Posterior vena cava (tissue), 2 donors: Measurements from ENCODE around the gene TTC22. TPM values are rescaled to one million over a fixed set of nuclear protein-coding genes. Genes with fewer than 3 reads are reported as not detected.
"Not testable (repeated sequence)": the region's sequence is repeated elsewhere in the genome, so short reads cannot be mapped to it uniquely, and the experiment has no call there.

Experiments used
- DNase-seq: peaks from one replicate; pipeline ENCODE4 v3.0.0-alpha.2; 2020; ENCODE audit warnings: low spot score
- intact Hi-C, 2 donors: fragments of 100-400 bp; cut with DNase I; formaldehyde crosslinking; loops; one replicate each; pipeline versions ENCODE4 v1.14.1 to v1.14.2; 2022 to 2023
- total RNA-seq, 2 donors: library from RNA; stranded (reverse); fragmentation: NEBNext Ultra II Directional; extraction: Animal tissue kit (Norgen Biotek cat#: 25700); gene quantifications; one replicate each; pipeline ENCODE4 v1.2.1, GENCODE V29; 2021
- donor health status: DM: yes; HTN: yes; CAD: no.
- donor health status: DM: yes; HTN: yes; CAD: no.

Gene TTC22
- total RNA-seq, 2 donors from 2014 or later, result 0.05 TPM; not detected in 1

DNA sequence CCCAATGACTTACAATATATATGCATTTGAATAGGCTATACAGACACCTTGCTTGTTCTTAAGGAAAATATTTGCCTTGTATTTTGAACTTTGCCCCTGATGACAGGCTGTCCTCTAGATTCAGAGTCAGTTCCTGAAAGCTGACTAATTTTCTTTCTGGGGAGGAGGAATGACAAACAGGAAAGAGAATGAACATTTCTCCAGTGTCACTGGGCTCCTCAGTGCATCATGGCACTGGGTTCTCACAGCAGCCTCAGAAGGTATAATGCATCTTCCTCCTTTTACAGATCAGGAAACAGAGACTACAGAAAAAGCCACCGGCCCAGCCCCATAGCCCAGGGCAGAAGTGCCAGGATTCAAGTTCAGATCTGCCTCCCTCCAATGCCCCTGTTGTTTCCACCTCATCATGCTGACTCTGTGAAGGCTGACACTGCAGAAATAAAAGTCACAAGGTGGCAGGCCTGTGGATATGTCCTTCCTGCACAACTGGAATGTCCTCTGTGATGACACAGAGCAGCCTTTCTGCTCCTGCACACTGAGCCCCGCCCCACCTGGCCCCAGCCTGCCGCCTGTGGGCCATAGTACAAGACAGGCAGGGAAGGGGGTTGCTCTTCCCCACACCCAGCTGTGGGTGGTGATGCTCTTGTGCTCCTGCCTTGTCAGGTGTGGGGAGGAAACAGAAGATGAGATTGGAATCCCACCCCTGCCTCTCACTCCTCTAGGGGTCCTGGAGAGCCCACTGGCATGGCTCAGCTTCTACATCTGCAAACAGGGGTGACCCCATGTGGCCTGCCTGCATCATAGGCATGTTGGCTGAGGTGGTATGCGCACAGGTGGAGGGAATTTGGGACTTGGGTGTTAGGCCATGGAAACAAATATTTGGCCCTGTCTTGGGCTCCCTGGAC, 6.4 kb downstream of the TTC22 start:
- DNase-seq, result peak; percentile 35
- intact Hi-C loops, result no loop called here

- DNase-seq, result no peak
- intact Hi-C loops, result no loop called here
These were observed 8.3 kb downstream of the TTC22 start for GRCh38 chr1:54792686-54793282.

- DNase-seq, result no peak
- intact Hi-C loops, result no loop called here
These were observed 9.1 kb downstream of the TTC22 start for GRCh38 chr1:54791880-54792522.

DNA sequence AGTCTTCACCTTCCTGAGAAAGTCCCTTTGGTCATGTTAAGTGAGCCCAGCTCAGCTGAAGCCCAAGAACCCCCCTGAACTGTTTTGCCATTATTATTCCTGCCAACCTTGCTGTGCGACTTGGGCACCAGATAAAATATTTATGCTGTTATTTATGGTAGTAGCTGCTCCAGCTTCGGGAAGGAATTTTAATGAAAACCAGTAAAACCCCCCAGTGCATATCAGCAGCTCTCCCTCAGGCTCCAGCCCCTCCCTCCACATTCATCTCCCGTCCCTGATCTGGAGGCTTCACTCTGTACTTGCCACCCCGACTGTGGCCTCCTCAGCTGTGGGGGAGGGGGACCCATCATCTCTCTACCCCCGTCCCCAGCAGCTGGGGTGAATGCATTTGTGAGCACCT, 12.7 kb downstream of the TTC22 start:
- intact Hi-C loops, result no loop called here
- DNase-seq, result no peak

GRCh38 chr1:54787604-54788003, 13.5 kb downstream of the TTC22 start:
- intact Hi-C loops, result no loop called here

GRCh38 chr1:54786778-54787177, 14.3 kb downstream of the TTC22 start:
- intact Hi-C loops, result no loop called here
- no peak for DNase-seq

More at GRCh38 chr1:54787604-54788003, 13.5 kb downstream of the TTC22 start:
- no peak for DNase-seq

DNA sequence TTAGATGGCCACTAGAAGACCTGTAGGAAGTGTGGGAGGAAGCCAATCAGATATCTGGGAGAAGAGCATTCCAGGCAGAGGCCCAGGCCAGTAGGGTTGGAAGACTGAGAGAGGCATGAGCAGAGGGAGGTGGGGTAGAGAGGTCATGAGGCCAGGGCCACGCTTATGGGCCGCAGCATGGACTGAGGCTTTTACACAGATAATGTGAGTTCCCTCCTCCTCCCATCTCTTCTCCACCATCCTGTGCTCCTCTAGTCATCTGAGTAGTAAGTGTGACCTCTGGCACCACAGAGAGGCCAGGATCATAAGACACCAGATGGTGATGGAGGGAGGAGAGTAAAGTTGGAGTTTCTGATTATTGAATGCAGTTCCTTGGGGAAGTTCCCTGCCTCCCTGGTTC, 17.1 kb downstream of the TTC22 start:
- no peak for DNase-seq

GRCh38 chr1:54782588-54782987, 18.5 kb downstream of the TTC22 start:
- intact Hi-C loops, result no loop called here
- no peak for DNase-seq

More for the DNA sequence above, 17.1 kb downstream of the TTC22 start:
- intact Hi-C loops, result no loop called here

DNA sequence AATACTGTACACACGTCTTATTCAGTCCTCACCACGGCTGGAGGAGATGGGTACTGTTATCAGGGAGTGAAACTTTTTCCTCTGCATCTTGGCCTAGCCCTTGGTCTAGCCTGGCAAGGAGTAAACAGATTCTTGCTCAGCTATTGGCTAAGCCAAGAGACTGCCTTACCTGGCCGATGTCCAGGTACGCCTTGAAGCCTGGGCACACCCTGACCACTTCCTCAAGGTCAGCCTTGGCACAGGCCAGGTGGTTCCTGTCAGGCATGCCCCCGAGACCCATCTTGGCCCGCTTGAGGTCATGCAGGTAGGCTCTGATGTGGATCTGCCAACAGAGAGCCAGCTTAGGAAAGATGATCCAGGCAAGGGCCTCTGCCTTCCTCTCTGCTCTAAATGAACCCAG, 19.0 kb downstream of the TTC22 start:
- no peak for DNase-seq
- intact Hi-C loops, result no loop called here

GRCh38 chr1:54781023-54781723, 19.9 kb downstream of the TTC22 start:
- DNase-seq, result no peak
- intact Hi-C loops, result no loop called here

GRCh38 chr1:54777431-54777830, 23.7 kb downstream of the TTC22 start:
- no peak for DNase-seq
- intact Hi-C loops, result no loop called here

GRCh38 chr1:54777011-54777410, 24.1 kb downstream of the TTC22 start:
- intact Hi-C loops, result no loop called here
- DNase-seq, result no peak

DNA sequence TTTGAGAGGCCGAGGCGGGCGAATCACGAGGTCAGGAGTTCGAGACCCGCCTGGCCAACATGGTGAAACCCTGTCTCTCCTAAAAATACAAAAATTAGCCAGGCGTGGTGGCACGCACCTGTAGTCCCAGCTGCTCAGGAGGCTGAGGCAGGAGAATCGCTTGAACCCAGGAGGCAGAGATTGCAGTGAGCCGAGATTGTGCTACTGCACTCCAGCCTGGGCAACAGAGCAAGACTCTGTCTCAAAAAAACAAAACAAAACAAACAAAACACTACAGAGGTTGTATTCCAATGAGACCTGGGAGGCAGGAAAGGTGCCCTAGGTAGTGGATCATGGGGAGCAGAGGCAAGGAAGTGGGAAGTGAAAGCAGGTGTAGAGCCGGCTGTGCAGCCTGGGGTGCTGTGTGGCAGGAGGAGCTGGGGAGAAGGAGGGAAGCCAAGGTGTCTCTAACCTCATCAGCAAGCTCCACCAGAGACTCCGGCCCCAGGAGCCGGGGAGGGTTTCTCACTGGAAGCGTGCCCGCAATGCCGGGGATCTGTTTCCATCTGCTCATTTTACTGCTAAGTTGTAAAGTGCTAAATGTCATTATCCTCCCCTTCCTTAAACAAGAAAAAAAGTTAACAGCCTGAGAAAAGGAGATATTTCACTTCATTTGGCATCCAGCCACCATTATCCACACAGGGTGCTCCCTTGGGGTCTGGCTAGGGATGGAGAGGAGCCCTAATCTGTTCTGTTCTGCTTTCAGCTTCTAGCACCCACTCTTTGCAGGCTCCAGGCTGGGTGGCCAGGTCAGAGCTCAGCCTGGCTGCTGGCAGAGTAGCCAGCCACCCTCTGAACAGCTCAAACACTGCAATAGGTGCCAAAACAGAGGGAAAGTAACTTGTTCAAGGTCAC, 25.0 kb downstream of the TTC22 start:
- DNase-seq, intact Hi-C loops: not testable (repeated sequence)

DNA sequence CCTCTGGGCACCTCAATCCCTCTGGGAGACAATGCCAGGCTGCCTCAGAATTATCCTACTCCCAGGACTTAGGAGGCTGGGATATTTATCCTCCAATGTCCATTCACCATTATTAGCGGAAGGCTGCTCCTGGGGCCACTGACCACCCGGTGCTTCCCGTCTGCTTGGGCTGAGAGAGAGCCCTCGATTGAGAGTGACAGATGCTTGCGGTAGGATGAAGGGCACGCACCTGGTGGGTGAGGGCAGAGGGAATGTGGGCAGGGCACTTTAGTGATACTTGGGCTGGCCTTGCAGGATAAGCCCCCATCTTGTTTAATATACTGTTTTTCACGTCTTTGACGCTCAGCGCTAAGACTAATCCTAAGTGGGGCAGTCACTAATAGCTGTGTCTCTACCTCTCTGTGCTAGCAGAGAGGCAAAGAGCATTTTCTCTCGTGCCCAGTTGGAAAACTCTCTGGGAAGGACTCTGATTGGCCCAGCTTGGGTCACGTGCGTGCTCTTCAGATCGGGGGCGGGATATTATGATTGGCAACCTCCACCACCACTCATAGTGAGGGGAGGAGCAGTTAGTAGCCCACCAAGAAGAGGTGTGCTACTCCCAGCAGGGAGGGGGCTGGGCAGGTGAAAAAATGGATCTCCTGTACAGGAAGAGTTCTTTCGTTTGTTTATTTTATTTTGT, 26.2 kb downstream of the TTC22 start:
- DNase-seq, result no peak
- intact Hi-C loops, result no loop called here

DNA sequence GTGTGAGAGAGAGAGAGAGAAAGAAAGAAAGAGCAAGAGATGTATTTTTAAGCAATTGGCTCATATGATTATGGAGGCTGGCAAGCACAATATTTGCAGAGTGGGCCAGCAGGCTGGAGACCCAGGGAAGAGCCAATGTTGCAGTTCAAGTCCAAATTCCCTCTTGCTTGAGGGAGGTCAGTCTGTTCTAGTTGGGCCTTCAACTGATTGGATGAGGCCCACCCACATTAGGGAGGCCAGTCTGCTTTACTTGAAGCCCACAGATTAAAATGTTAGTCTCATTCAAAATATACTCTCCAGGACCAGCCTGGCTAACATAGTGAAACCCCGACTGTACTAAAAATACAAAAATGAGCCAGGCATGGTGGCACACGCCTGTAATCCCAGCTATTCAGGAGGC, 28.2 kb downstream of the TTC22 start:
- intact Hi-C loops, result no loop called here
- DNase-seq, result no peak

DNA sequence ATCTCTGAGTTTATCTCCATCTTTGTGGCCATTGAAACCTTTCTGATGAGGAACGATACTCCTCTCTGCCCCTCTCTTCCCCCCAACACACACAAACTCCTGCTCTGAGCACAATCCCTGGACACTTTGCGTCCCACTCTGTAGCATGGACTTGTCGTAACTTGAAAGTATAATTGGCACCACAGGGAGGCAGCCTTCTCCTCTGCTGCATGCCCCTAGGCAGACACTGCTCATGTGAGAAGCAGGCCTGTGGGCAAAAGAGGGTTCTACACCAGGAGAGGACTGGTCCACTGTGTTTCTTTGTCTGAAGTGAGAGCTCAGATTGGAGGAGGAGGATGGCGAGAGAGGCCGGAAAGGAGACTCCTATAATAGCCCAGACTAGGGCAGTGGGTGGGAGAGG, 33.0 kb downstream of the TTC22 start:
- no peak for DNase-seq
- intact Hi-C loops, result no loop called here

- intact Hi-C loops, result no loop called here
- DNase-seq, result no peak
These were observed 33.6 kb downstream of the TTC22 start for GRCh38 chr1:54767526-54767925.

- no peak for DNase-seq
- intact Hi-C loops, result no loop called here
These were observed 34.4 kb downstream of the TTC22 start for GRCh38 chr1:54766726-54767125.
